Mesenteric fat pad (tissue), 1 donor: Measurements from ENCODE around the gene ARHGAP29. TPM values are rescaled to one million over a fixed set of nuclear protein-coding genes. Genes with fewer than 3 reads are reported as not detected.

ENCODE experiments used
- DNase-seq: peaks from one replicate; pipeline ENCODE4 v3.0.0-alpha.2; 2020; ENCODE audit warnings: low spot score
- total RNA-seq: library from RNA; stranded (reverse); fragmentation: NEBNext Ultra II Directional; extraction: Animal tissue kit (Norgen Biotek cat#: 25700); gene quantifications from one replicate; pipeline ENCODE4 v1.2.1, GENCODE V29; 2021
- donor health status: DM: yes; HTN: yes; CAD: no.

Gene ARHGAP29
- total RNA-seq, 1 donor from 2014 or later, result 56.3 TPM

GRCh38 chr1:94236630-94237290 lies 624 bp downstream of the ARHGAP29 start:
- no peak for DNase-seq

GRCh38 chr1:94236013-94236491 lies 1.3 kb downstream of the ARHGAP29 start:
- DNase-seq, result no peak

GRCh38 chr1:94235189-94236012 lies 2.0 kb downstream of the ARHGAP29 start:
- DNase-seq, result no peak

GRCh38 chr1:94234615-94235014 lies 2.8 kb downstream of the ARHGAP29 start:
- DNase-seq, result no peak

- no peak for DNase-seq
These were observed 5.6 kb downstream of the ARHGAP29 start for GRCh38 chr1:94231746-94232145.

- DNase-seq, result no peak
These were observed 6.5 kb downstream of the ARHGAP29 start for GRCh38 chr1:94230920-94231319.

GRCh38 chr1:94228640-94229375 lies 8.6 kb downstream of the ARHGAP29 start:
- no peak for DNase-seq

- no peak for DNase-seq
These were observed 9.8 kb downstream of the ARHGAP29 start for GRCh38 chr1:94227624-94228023.

GRCh38 chr1:94225845-94226244 lies 11.5 kb downstream of the ARHGAP29 start:
- DNase-seq, result no peak

- DNase-seq, result no peak
These were observed 19.1 kb downstream of the ARHGAP29 start for GRCh38 chr1:94218332-94218731.

GRCh38 chr1:94215955-94216354 lies 21.4 kb downstream of the ARHGAP29 start:
- no peak for DNase-seq

GRCh38 chr1:94209982-94210381 lies 27.4 kb downstream of the ARHGAP29 start:
- DNase-seq, result no peak

GRCh38 chr1:94209425-94209824 lies 28.0 kb downstream of the ARHGAP29 start:
- DNase-seq, result no peak

GRCh38 chr1:94207695-94208094 lies 29.7 kb downstream of the ARHGAP29 start:
- DNase-seq, result no peak

GRCh38 chr1:94205639-94206038 lies 31.7 kb downstream of the ARHGAP29 start:
- DNase-seq, result no peak

GRCh38 chr1:94202241-94202640 lies 35.1 kb downstream of the ARHGAP29 start:
- DNase-seq, result no peak

- no peak for DNase-seq
These were observed 38.0 kb downstream of the ARHGAP29 start for GRCh38 chr1:94199398-94199797.

GRCh38 chr1:94194079-94194865 lies 43.1 kb downstream of the ARHGAP29 start:
- DNase-seq, result no peak

GRCh38 chr1:94193128-94193527 lies 44.3 kb downstream of the ARHGAP29 start:
- DNase-seq, result no peak

GRCh38 chr1:94191216-94191615 lies 46.2 kb downstream of the ARHGAP29 start:
- no peak for DNase-seq

- no peak for DNase-seq
These were observed 50.4 kb downstream of the ARHGAP29 start for GRCh38 chr1:94186946-94187345.
